Measurements from ENCODE around the gene SLCO2A1. TPM values are rescaled to one million over a fixed set of nuclear protein-coding genes. Genes with fewer than 3 reads are reported as not detected.

The SLCO2A1 gene
- 2.7 and 3.0 TPM in 2 replicates for total RNA-seq

GRCh38 chr3:134029734-134030378 is at the start of gene SLCO2A1:
Gene SLCO2A1 (minus strand): TSS chr3:134029925. CDS start chr3:134029802, 123 bp downstream.

GRCh38 chr3:133895208-133896001 is 134.3 kb downstream of the SLCO2A1 start, which contains the start of gene RAB6B:
Gene RAB6B (minus strand): TSS chr3:133895882. CDS start chr3:133895466, 416 bp downstream.

Other genes starting within 250 kb of the SLCO2A1 start
- 38.2 and 43.4 TPM in 2 replicates for gene SRPRB, start 224.1 kb downstream of the SLCO2A1 start, total RNA-seq
- gene RAB6B, start 134.0 kb downstream of the SLCO2A1 start, total RNA-seq: 0.15 and 0.34 TPM in 2 replicates
- 52.6 and 57.8 TPM in 2 replicates for gene RYK, start 220.9 kb upstream of the SLCO2A1 start, total RNA-seq

Measured in bronchus fibroblast of lung (primary cell).